ENCODE measurements around the gene LIN7A. TPM values are rescaled to one million over a fixed set of nuclear protein-coding genes. Genes with fewer than 3 reads are reported as not detected.

The LIN7A gene
- total RNA-seq, 1 experiment from 2014 or later, result 10.0 TPM

- intact Hi-C loops (cut with micrococcal nuclease; ENCODE audit: unreplicated experiment), result loop anchor here (10.0 kb wide), 1 partner anchor 158 kb away; the partner anchor contains the start of gene LIN7A
- peaks cover 14% of the 10 kb centered on the region for H3K4me1 ChIP-seq (ENCODE audit: insufficient read depth, low read length, poor library complexity, severe bottlenecking)
- ChIA-PET CTCF (no interaction called here), POLR2A (ENCODE audit: low non-redundant PET) (no interaction called here)
- no peak for TF ChIP-seq EZH2 (IDR thresholded peaks at IDR 0.05; ENCODE audit: borderline replicate concordance, low read depth, low read length, poor library complexity, severe bottlenecking)
- no peak overlapping the region for H3K4me3 ChIP-seq (ENCODE audit: low read depth, low read length, poor library complexity, severe bottlenecking)
- H3K9me3 ChIP-seq (ENCODE audit: low read depth, low read length, poor library complexity, severe bottlenecking), result peaks cover 24% of the 10 kb centered on the region
- H3K36me3 ChIP-seq (ENCODE audit: insufficient read depth, low read length, poor library complexity, severe bottlenecking), result no peaks in the 10 kb centered on the region
- no TSS peak for BruUV-seq (replicated peaks)
- H3K27ac ChIP-seq (ENCODE audit: low read depth, low read length, poor library complexity, severe bottlenecking), result peak overlapping the region; percentile 24
- no peaks in the 10 kb centered on the region for H3K27me3 ChIP-seq (replicated peaks; ENCODE audit: insufficient read depth, low read depth, low read length, poor library complexity)
- no peak for DNase-seq (ENCODE audit: low spot score)
Measured at GRCh38 chr12:80776706-80777105, 161.0 kb downstream of the LIN7A start.

- Histone ChIP-seq H3K27me3 (replicated peaks; ENCODE audit: insufficient read depth, low read depth, low read length, poor library complexity) (no peaks in the 10 kb centered on the region), H3K9me3 (ENCODE audit: low read depth, low read length, poor library complexity, severe bottlenecking) (peaks cover 10% of the 10 kb centered on the region), H3K36me3 (ENCODE audit: insufficient read depth, low read length, poor library complexity, severe bottlenecking) (no peaks in the 10 kb centered on the region), H3K4me1 (ENCODE audit: insufficient read depth, low read length, poor library complexity, severe bottlenecking) (peaks cover 6% of the 10 kb centered on the region), H3K4me3 (ENCODE audit: low read depth, low read length, poor library complexity, severe bottlenecking) (no peak overlapping the region), H3K27ac (ENCODE audit: low read depth, low read length, poor library complexity, severe bottlenecking) (no peak overlapping the region)
- no peak for DNase-seq (ENCODE audit: low spot score)
- POLR2A ChIA-PET (ENCODE audit: low non-redundant PET), result no interaction called here
- intact Hi-C loops (cut with micrococcal nuclease; ENCODE audit: unreplicated experiment), result loop anchor here (10.0 kb wide), 1 partner anchor 164 kb away; the partner anchor contains the start of gene LIN7A
- CTCF ChIA-PET, result no interaction called here
- TF ChIP-seq EZH2 (IDR thresholded peaks at IDR 0.05; ENCODE audit: borderline replicate concordance, low read depth, low read length, poor library complexity, severe bottlenecking) (no peak), CTCF (conservative IDR thresholded peaks at IDR 0.05; ENCODE audit: low read depth, low read length) (no peak)
- BruUV-seq (replicated peaks), result no TSS peak
Measured at GRCh38 chr12:80770958-80771357, 166.8 kb downstream of the LIN7A start.

- Histone ChIP-seq H3K27ac (ENCODE audit: low read depth, low read length, poor library complexity, severe bottlenecking) (no peak overlapping the region), H3K9me3 (ENCODE audit: low read depth, low read length, poor library complexity, severe bottlenecking) (peaks cover 9% of the 10 kb centered on the region), H3K4me3 (ENCODE audit: low read depth, low read length, poor library complexity, severe bottlenecking) (no peak overlapping the region), H3K27me3 (replicated peaks; ENCODE audit: insufficient read depth, low read depth, low read length, poor library complexity) (no peaks in the 10 kb centered on the region), H3K4me1 (ENCODE audit: insufficient read depth, low read length, poor library complexity, severe bottlenecking) (peaks cover 7% of the 10 kb centered on the region), H3K36me3 (ENCODE audit: insufficient read depth, low read length, poor library complexity, severe bottlenecking) (no peaks in the 10 kb centered on the region)
- no TSS peak for BruUV-seq (replicated peaks)
- ChIA-PET POLR2A (ENCODE audit: low non-redundant PET) (no interaction called here), CTCF (no interaction called here)
- intact Hi-C loops (cut with micrococcal nuclease; ENCODE audit: unreplicated experiment), result loop anchor here (10.0 kb wide), 2 partner anchors 165 to 455 kb away; partner anchors contain the start of gene LIN7A
- no peak for DNase-seq (ENCODE audit: low spot score)
- no peak for TF ChIP-seq CTCF (conservative IDR thresholded peaks at IDR 0.05; ENCODE audit: low read depth, low read length)
- no peak for TF ChIP-seq EZH2 (IDR thresholded peaks at IDR 0.05; ENCODE audit: borderline replicate concordance, low read depth, low read length, poor library complexity, severe bottlenecking)
Measured at GRCh38 chr12:80769553-80770140, 168.1 kb downstream of the LIN7A start.

GRCh38 chr12:80766897-80767296 lies 170.8 kb downstream of the LIN7A start:
- intact Hi-C loops (cut with micrococcal nuclease; ENCODE audit: unreplicated experiment), result loop anchor here (2.0 to 10.0 kb wide), 2 partner anchors 452 to 492 kb away; no protein-coding TSS in a partner anchor

More at GRCh38 chr12:80766897-80767296, 170.8 kb downstream of the LIN7A start:
- Histone ChIP-seq H3K27me3 (replicated peaks; ENCODE audit: insufficient read depth, low read depth, low read length, poor library complexity) (no peaks in the 10 kb centered on the region), H3K36me3 (ENCODE audit: insufficient read depth, low read length, poor library complexity, severe bottlenecking) (no peaks in the 10 kb centered on the region), H3K9me3 (ENCODE audit: low read depth, low read length, poor library complexity, severe bottlenecking) (no peaks in the 10 kb centered on the region), H3K4me3 (ENCODE audit: low read depth, low read length, poor library complexity, severe bottlenecking) (no peak overlapping the region), H3K4me1 (ENCODE audit: insufficient read depth, low read length, poor library complexity, severe bottlenecking) (peaks cover 7% of the 10 kb centered on the region), H3K27ac (ENCODE audit: low read depth, low read length, poor library complexity, severe bottlenecking) (no peak overlapping the region)
- TF ChIP-seq CTCF (conservative IDR thresholded peaks at IDR 0.05; ENCODE audit: low read depth, low read length), result no peak
- TF ChIP-seq EZH2 (IDR thresholded peaks at IDR 0.05; ENCODE audit: borderline replicate concordance, low read depth, low read length, poor library complexity, severe bottlenecking), result no peak
- CTCF ChIA-PET, result no interaction called here
- DNase-seq (ENCODE audit: low spot score), result no peak
- BruUV-seq (replicated peaks), result no TSS peak
- POLR2A ChIA-PET (ENCODE audit: low non-redundant PET), result interaction anchor here (0.7 kb wide), 1 partner anchor 606 kb away, joined by 4 read pairs; no protein-coding TSS in a partner anchor
